Tibial nerve (tissue), 4 donors: ENCODE measurements around the gene PITPNM3. TPM values are rescaled to one million over a fixed set of nuclear protein-coding genes. Genes with fewer than 3 reads are reported as not detected.

Source experiments
- DNase-seq, 2 donors: peaks; one replicate each; pipeline ENCODE4 v3.0.0-alpha.2; 2019; ENCODE audit warnings: low spot score in 2 of 2
- H3K27ac ChIP-seq, 4 donors: fragments of 200-600 bp; sonication (generic) in 3 of 4; one replicate each; pipeline ENCODE4 v1.5.1; 2017 to 2019; ENCODE audit warnings: mild to moderate bottlenecking in 1 of 4
- H3K27me3 ChIP-seq, 2 donors: fragments of 200-600 bp; sonication (generic) in 1 of 2; one replicate each; pipeline versions ENCODE4 v1.5.1 to v1.6.0; 2017 to 2019
- H3K36me3 ChIP-seq, 3 donors: fragments of 200-600 bp; sonication (generic); one replicate each; pipeline ENCODE4 v1.5.1; 2018 to 2019
- H3K4me1 ChIP-seq, 4 donors: fragments of 200-600 bp; sonication (generic) in 3 of 4; one replicate each; pipeline ENCODE4 v1.5.1; 2017 to 2019
- H3K4me3 ChIP-seq, 4 donors: fragments of 200-600 bp; sonication (generic) in 3 of 4; one replicate each; pipeline ENCODE4 v1.5.1; 2017 to 2019; ENCODE audit warnings: mild to moderate bottlenecking in 1 of 4, moderate library complexity in 1 of 4
- H3K9me3 ChIP-seq, 4 donors: fragments of 200-600 bp; sonication (generic) in 3 of 4; one replicate each; pipeline ENCODE4 v1.5.1; 2017 to 2019
- CTCF ChIP-seq, 5 experiments: fragments of 200-600 bp in 3 of 5; fragments of 450-650 bp in 2 of 5; sonication (generic) in 3 of 5; IDR thresholded peaks; one replicate each; pipeline ENCODE4 v1.5.1; 2016 to 2019; ENCODE audit warnings: antibody characterized with exemption in 5 of 5, mild to moderate bottlenecking in 3 of 5, moderate library complexity in 2 of 5
- EP300 ChIP-seq, 2 donors: sonication (generic); formaldehyde crosslinking; IDR thresholded peaks; one replicate each; pipeline ENCODE4 v1.6.1; 2017; ENCODE audit warnings: antibody characterized with exemption in 2 of 2, mild to moderate bottlenecking in 1 of 2
- POLR2A ChIP-seq, 2 donors: fragments of 450-650 bp; IDR thresholded peaks; one replicate each; pipeline ENCODE4 v1.6.1; 2017; ENCODE audit warnings: antibody characterized with exemption in 2 of 2, mild to moderate bottlenecking in 2 of 2, moderate library complexity in 2 of 2
- WGBS, 2 donors: methylation state at CpG; one replicate each; pipeline ENCODE4 v1.1.5; 2018; 5-methylcytosine and 5-hydroxymethylcytosine counted together
- total RNA-seq, 4 donors: library from RNA; depleted of rRNA; stranded (reverse); fragments of >200 nt; gene quantifications; one replicate each; pipeline ENCODE4 v1.1.0, GENCODE V29; 2016

PITPNM3 gene
- total RNA-seq, 4 donors from 2014 or later: 0.90 to 5.2 (median 2.3) TPM

DNA sequence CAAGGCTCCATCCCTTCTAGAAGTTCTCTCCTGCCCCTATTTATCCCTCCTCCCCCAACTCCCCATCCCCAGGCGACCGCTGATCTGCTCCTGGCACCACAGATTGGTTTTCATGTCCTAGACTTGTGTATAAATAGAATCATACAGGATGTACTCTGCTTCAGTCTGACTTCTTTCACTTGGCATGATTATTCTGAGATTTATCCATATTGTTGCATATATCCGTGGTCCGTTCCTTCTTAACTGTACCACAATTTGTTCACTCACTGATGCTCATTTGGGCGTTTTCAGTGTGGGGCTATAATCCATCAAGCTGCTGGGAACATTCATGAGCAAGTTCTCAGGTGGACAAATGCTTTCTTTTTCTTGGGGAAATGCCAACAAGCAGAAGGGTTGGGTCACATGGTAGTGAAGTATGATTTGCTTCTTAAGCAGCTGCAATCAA, 23.9 kb downstream of the PITPNM3 start:
- DNase-seq: no peak
- H3K4me1 ChIP-seq: no peaks in the 10 kb centered on the region
- 69 to 79% methylated on average over 5 of the region's 5 CpGs for WGBS, 2 donors
- H3K4me3 ChIP-seq: no peak overlapping the region
- H3K9me3 ChIP-seq: no peaks in the 10 kb centered on the region
- H3K27ac ChIP-seq: no peak overlapping the region
- TF ChIP-seq EP300 (IDR thresholded peaks at IDR 0.05) (no peak), POLR2A (IDR thresholded peaks at IDR 0.05) (no peak), CTCF (IDR thresholded peaks at IDR 0.05) (no peak)
- H3K27me3 ChIP-seq: no peaks in the 10 kb centered on the region
- H3K36me3 ChIP-seq: no peaks in the 10 kb centered on the region

DNA sequence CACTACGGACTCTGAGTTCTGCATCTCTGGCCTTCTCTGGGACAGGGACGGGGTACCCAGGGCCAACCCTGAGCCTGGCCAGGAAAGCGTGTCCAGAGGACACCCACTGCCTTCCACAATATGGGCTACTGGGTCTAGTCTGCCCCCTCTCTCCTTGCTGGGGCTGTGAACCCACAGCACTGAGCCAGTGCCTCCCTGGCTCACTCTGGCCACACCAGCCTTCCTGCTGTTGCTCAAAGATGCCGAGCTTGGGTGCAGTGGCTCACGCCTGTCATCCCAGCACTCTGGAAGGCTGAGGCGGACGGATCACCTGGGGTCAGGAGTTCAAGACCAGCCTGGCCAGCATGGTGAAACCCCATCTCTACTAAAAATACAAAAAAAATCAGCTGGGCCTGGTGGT, 24.8 kb downstream of the PITPNM3 start:
- H3K4me1 ChIP-seq: no peaks in the 10 kb centered on the region
- no peak overlapping the region for H3K27ac ChIP-seq
- no peaks in the 10 kb centered on the region for H3K36me3 ChIP-seq
- no peak overlapping the region for H3K4me3 ChIP-seq
- TF ChIP-seq CTCF (IDR thresholded peaks at IDR 0.05): no peak
- TF ChIP-seq EP300 (IDR thresholded peaks at IDR 0.05): no peak
- no peak for TF ChIP-seq POLR2A (IDR thresholded peaks at IDR 0.05)
- H3K27me3 ChIP-seq: no peaks in the 10 kb centered on the region
- H3K9me3 ChIP-seq: no peaks in the 10 kb centered on the region
- WGBS, 2 donors: 82 to 93% methylated on average over 7 of the region's 7 CpGs
- DNase-seq: no peak

- Histone ChIP-seq H3K27me3 (no peaks in the 10 kb centered on the region), H3K27ac (no peak overlapping the region), H3K4me3 (no peak overlapping the region), H3K4me1 (no peaks in the 10 kb centered on the region), H3K9me3 (no peaks in the 10 kb centered on the region), H3K36me3 (no peaks in the 10 kb centered on the region)
- TF ChIP-seq EP300 (IDR thresholded peaks at IDR 0.05) (no peak), CTCF (IDR thresholded peaks at IDR 0.05) (no peak), POLR2A (IDR thresholded peaks at IDR 0.05) (no peak)
- WGBS, 2 donors: 68 to 73% methylated on average over 5 of the region's 5 CpGs
- no peak for DNase-seq
Measured at GRCh38 chr17:6530324-6530920, 25.9 kb downstream of the PITPNM3 start.

DNA sequence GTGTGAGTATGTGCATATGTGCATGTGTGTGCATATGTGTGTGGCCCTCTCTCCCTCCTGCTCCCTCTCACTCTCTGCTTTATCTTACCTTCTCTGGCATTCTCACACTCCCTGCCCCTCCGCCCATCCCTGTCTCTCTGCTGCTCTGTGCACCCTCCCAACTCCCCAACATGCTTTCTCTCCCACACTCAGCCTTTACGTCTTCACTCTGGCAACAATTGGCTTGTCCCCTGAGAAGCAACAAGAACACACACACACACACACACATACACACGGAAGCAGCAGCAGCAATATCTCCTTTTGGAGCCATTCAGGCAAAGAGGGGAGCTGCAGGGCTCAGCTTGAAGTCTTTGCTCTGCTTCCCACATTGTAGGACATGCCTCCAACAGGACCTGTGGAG, 27.8 kb downstream of the PITPNM3 start:
- TF ChIP-seq EP300 (IDR thresholded peaks at IDR 0.05) (no peak), POLR2A (IDR thresholded peaks at IDR 0.05) (no peak), CTCF (IDR thresholded peaks at IDR 0.05) (no peak)
- H3K4me1 ChIP-seq: no peaks in the 10 kb centered on the region
- no peaks in the 10 kb centered on the region for H3K27me3 ChIP-seq
- WGBS, 2 donors: 50 to 58% methylated on average over 3 of the region's 3 CpGs
- no peak overlapping the region for H3K4me3 ChIP-seq
- no peak for DNase-seq
- no peaks in the 10 kb centered on the region for H3K36me3 ChIP-seq
- H3K27ac ChIP-seq: no peak overlapping the region
- H3K9me3 ChIP-seq: no peaks in the 10 kb centered on the region

- Histone ChIP-seq H3K9me3 (no peaks in the 10 kb centered on the region), H3K4me3 (no peak overlapping the region), H3K36me3 (no peaks in the 10 kb centered on the region), H3K27ac (no peak overlapping the region), H3K27me3 (no peaks in the 10 kb centered on the region), H3K4me1 (no peaks in the 10 kb centered on the region)
- DNase-seq: no peak
- 90 to 93% methylated on average over 6 of the region's 6 CpGs for WGBS, 2 donors
- TF ChIP-seq POLR2A (IDR thresholded peaks at IDR 0.05) (no peak), CTCF (IDR thresholded peaks at IDR 0.05) (no peak), EP300 (IDR thresholded peaks at IDR 0.05) (no peak)
Measured at GRCh38 chr17:6526362-6527152, 29.8 kb downstream of the PITPNM3 start.
